Naive thymus-derived CD4-positive, alpha-beta T cell (primary cell): ENCODE data around the gene HAND2. TPM values are rescaled to one million over a fixed set of nuclear protein-coding genes. Genes with fewer than 3 reads are reported as not detected.

Source experiments
- ATAC-seq: fragments of 150-1000 bp; cut with Tn5 transposase; 2 replicates; pipeline ENCODE4 v1.10.0; 2021; ENCODE audit warnings: mild to moderate bottlenecking, moderate library complexity
- CTCF ChIA-PET: fragments of 350-600 bp; sonication (Branson Sonifier 250); formaldehyde crosslinking; loops from one replicate; lab custom pipeline; 2021; ENCODE audit warnings: antibody characterized with exemption; lab: Charles Lee
- POLR2A ChIA-PET: fragments of 350-600 bp; sonication (Branson Sonifier 250); formaldehyde crosslinking; loops from one replicate; lab custom pipeline; 2021; ENCODE audit warnings: antibody characterized with exemption, inconsistent platforms; lab: Charles Lee
- DNase-seq, 9 donors: peaks; one replicate each; pipeline versions ENCODE4 v3.0.0 to v3.0.0-alpha.2; 2020 to 2022; ENCODE audit warnings: mixed read lengths in 1 of 9
- H3K27ac ChIP-seq: one replicate; pipeline ENCODE4 v1.7.0; 2013; ENCODE audit warnings: mild to moderate bottlenecking, low read depth, low read length, moderate library complexity
- H3K27me3 ChIP-seq, 2 donors: one replicate each; pipeline ENCODE4 v1.7.0; 2013; ENCODE audit warnings: low read length in 2 of 2, mild to moderate bottlenecking in 2 of 2, moderate library complexity in 2 of 2; ENCODE audit not compliant: control insufficient read depth in 2 of 2, insufficient read depth in 2 of 2
- H3K36me3 ChIP-seq, 3 experiments: 1 replicate in 2 of 3; 2 replicates in 1 of 3; pipeline ENCODE4 v1.7.0; 2013; ENCODE audit warnings: low read length in 3 of 3, mild to moderate bottlenecking in 3 of 3, moderate library complexity in 1 of 3; ENCODE audit not compliant: insufficient read depth in 3 of 3, control insufficient read depth in 2 of 3
- H3K4me1 ChIP-seq, 2 donors: one replicate each; pipeline ENCODE4 v1.7.0; 2013; ENCODE audit warnings: low read length in 2 of 2, mild to moderate bottlenecking in 2 of 2, moderate library complexity in 1 of 2; ENCODE audit not compliant: control insufficient read depth in 2 of 2, insufficient read depth in 2 of 2
- H3K4me3 ChIP-seq: 2 replicates; pipeline ENCODE4 v1.7.0; 2013; ENCODE audit warnings: mild to moderate bottlenecking, low read length
- H3K9me3 ChIP-seq, 3 experiments: 1 replicate in 2 of 3; 2 replicates in 1 of 3; pipeline ENCODE4 v1.7.0; 2013; ENCODE audit warnings: low read length in 3 of 3; ENCODE audit not compliant: control insufficient read depth in 2 of 3
- H3K27ac Mint-ChIP-seq, 9 donors: one replicate each; pipeline ENCODE4 v1.8.0; 2020 to 2022; ENCODE audit warnings: mixed read lengths in 9 of 9, mild to moderate bottlenecking in 8 of 9, moderate library complexity in 5 of 9, inconsistent platforms in 2 of 9
- H3K27me3 Mint-ChIP-seq, 5 donors: one replicate each; pipeline ENCODE4 v1.8.0; 2021 to 2022; ENCODE audit warnings: mixed read lengths in 5 of 5, mild to moderate bottlenecking in 1 of 5
- H3K36me3 Mint-ChIP-seq, 5 donors: one replicate each; pipeline ENCODE4 v1.8.0; 2020 to 2022; ENCODE audit warnings: mixed read lengths in 5 of 5, mild to moderate bottlenecking in 3 of 5, inconsistent platforms in 1 of 5
- H3K4me1 Mint-ChIP-seq, 7 donors: one replicate each; pipeline ENCODE4 v1.8.0; 2020 to 2022; ENCODE audit warnings: mixed read lengths in 7 of 7, mild to moderate bottlenecking in 3 of 7, inconsistent platforms in 1 of 7
- H3K4me3 Mint-ChIP-seq, 10 donors: one replicate each; pipeline ENCODE4 v1.8.0; 2020 to 2022; ENCODE audit warnings: mild to moderate bottlenecking in 10 of 10, mixed read lengths in 10 of 10, moderate library complexity in 6 of 10, inconsistent platforms in 2 of 10
- H3K9me3 Mint-ChIP-seq, 11 donors: one replicate each; pipeline ENCODE4 v1.8.0; 2020 to 2022; ENCODE audit warnings: mixed read lengths in 11 of 11, mild to moderate bottlenecking in 4 of 11, inconsistent platforms in 1 of 11, moderate library complexity in 1 of 11
- intact Hi-C, 2 donors: fragments of 100-400 bp; cut with micrococcal nuclease; formaldehyde crosslinking; loops; one replicate each; pipeline ENCODE4 v1.15.1; 2023
- polyA plus RNA-seq, 2 donors: library from polyadenylated mRNA; unstranded; fragments of 300-500 nt; fragmentation: Illumina TruSeq; gene quantifications; one replicate each; pipeline ENCODE4 v1.2.3, GENCODE V29; 2021
- total RNA-seq, 6 experiments: library from RNA in 5 of 6; stranded (reverse) in 5 of 6; gene quantifications; 1 replicate in 5 of 6; 2 replicates in 1 of 6; pipeline ENCODE4 v1.2.3 and lab custom pipeline; 2021 to 2026

Gene HAND2
- total and polyA plus RNA-seq, 7 experiments from 2014 or later, result not detected

DNA sequence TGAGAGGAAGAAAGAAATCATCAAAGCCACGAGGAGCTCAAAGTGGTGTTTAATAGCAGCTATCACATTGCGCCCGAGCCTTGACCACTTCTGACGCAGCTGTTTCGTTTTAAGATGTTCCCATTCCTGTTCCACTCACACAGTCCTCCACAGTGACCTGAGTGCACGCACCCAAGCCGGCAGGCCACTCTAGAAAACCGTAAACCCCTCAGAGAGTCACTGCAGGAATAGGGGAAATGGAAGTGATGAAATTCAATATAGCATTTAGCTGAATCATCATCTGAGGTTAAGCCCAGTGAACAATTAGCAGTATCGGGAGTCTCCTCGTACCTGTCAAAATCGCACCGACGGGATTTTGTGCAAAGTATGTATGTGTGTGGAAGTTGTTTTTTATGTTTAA lies 17.9 kb upstream of the HAND2 start:
- ChIA-PET CTCF (no interaction called here), POLR2A (no interaction called here)
- Mint-ChIP-seq H3K27ac (no peak overlapping the region), H3K36me3 (no peaks in the 10 kb centered on the region), H3K4me1 (no peaks in the 10 kb centered on the region), H3K27me3 (peaks cover 42 to 85% (median 71%) of the 10 kb centered on the region in 5 donors), H3K9me3 (peaks cover 0 to 5% (median 2%) of the 10 kb centered on the region in 11 donors), H3K4me3 (no peak overlapping the region)
- intact Hi-C loops, result no loop called here
- H3K27ac ChIP-seq, result no peak overlapping the region
- H3K4me1 ChIP-seq, result no peaks in the 10 kb centered on the region
- H3K36me3 ChIP-seq, result no peaks in the 10 kb centered on the region
- peaks cover 0 to 4% of the 10 kb centered on the region in 2 donors for H3K27me3 ChIP-seq
- DNase-seq, result no peak
- H3K9me3 ChIP-seq, result no peaks in the 10 kb centered on the region
- no peak overlapping the region for H3K4me3 ChIP-seq
- ATAC-seq, result peak; percentile 53

- Mint-ChIP-seq H3K27me3 (peaks cover 39 to 80% (median 73%) of the 10 kb centered on the region in 5 donors), H3K9me3 (peaks cover 0 to 5% (median 2%) of the 10 kb centered on the region in 11 donors), H3K36me3 (no peaks in the 10 kb centered on the region), H3K27ac (no peak overlapping the region), H3K4me3 (no peak overlapping the region), H3K4me1 (no peaks in the 10 kb centered on the region)
- H3K4me1 ChIP-seq, result no peaks in the 10 kb centered on the region
- H3K9me3 ChIP-seq, result no peaks in the 10 kb centered on the region
- no peaks in the 10 kb centered on the region for H3K36me3 ChIP-seq
- H3K27me3 ChIP-seq, result peaks cover 0 to 4% of the 10 kb centered on the region in 2 donors
- CTCF ChIA-PET, result interaction anchor here (0.7 kb wide), 1 partner anchor 14 kb away, joined by 3 read pairs; no protein-coding TSS in a partner anchor
- POLR2A ChIA-PET, result no interaction called here
- DNase-seq, result no peak
- intact Hi-C loops, result no loop called here
- ATAC-seq, result no peak
- no peak overlapping the region for H3K27ac ChIP-seq
- H3K4me3 ChIP-seq, result no peak overlapping the region
Measured at GRCh38 chr4:173546776-173547175, 16.7 kb upstream of the HAND2 start.

- no peak overlapping the region for H3K27ac ChIP-seq
- ChIA-PET CTCF (no interaction called here), POLR2A (no interaction called here)
- H3K4me3 Mint-ChIP-seq, result no peak overlapping the region
- H3K27ac Mint-ChIP-seq, result no peak overlapping the region
- peaks cover 0 to 4% of the 10 kb centered on the region in 2 donors for H3K27me3 ChIP-seq
- H3K36me3 Mint-ChIP-seq, result no peaks in the 10 kb centered on the region
- H3K9me3 ChIP-seq, result no peaks in the 10 kb centered on the region
- intact Hi-C loops, result no loop called here
- no peaks in the 10 kb centered on the region for H3K4me1 ChIP-seq
- H3K9me3 Mint-ChIP-seq, result peaks cover 0 to 2% (median 0%) of the 10 kb centered on the region in 11 donors
- H3K27me3 Mint-ChIP-seq, result peaks cover 43 to 79% (median 74%) of the 10 kb centered on the region in 5 donors
- DNase-seq (no peak), ATAC-seq (no peak)
- H3K4me3 ChIP-seq, result no peak overlapping the region
- no peaks in the 10 kb centered on the region for H3K36me3 ChIP-seq
- H3K4me1 Mint-ChIP-seq, result no peaks in the 10 kb centered on the region
Measured at GRCh38 chr4:173545440-173545839, 15.4 kb upstream of the HAND2 start.

- Histone ChIP-seq H3K36me3 (no peaks in the 10 kb centered on the region), H3K27me3 (peaks cover 8 to 12% of the 10 kb centered on the region in 2 donors), H3K27ac (no peak overlapping the region), H3K4me1 (peaks cover 0 to 10% of the 10 kb centered on the region in 2 donors), H3K9me3 (no peaks in the 10 kb centered on the region), H3K4me3 (no peak overlapping the region)
- Mint-ChIP-seq H3K27me3 (peaks cover 56 to 91% (median 81%) of the 10 kb centered on the region in 5 donors), H3K4me3 (no peak overlapping the region), H3K4me1 (peaks cover 6 to 14% (median 10%) of the 10 kb centered on the region in 7 donors), H3K27ac (no peak overlapping the region), H3K36me3 (no peaks in the 10 kb centered on the region), H3K9me3 (peaks cover 0 to 9% (median 0%) of the 10 kb centered on the region in 11 donors)
- no peak for ATAC-seq
- ChIA-PET CTCF (interaction anchor here (0.9 kb wide), 1 partner anchor 40 kb away, joined by 3 read pairs; no protein-coding TSS in a partner anchor), POLR2A (no interaction called here)
- DNase-seq, result no peak
- intact Hi-C loops, result no loop called here
Measured at GRCh38 chr4:173543266-173543665, 13.2 kb upstream of the HAND2 start.

DNA sequence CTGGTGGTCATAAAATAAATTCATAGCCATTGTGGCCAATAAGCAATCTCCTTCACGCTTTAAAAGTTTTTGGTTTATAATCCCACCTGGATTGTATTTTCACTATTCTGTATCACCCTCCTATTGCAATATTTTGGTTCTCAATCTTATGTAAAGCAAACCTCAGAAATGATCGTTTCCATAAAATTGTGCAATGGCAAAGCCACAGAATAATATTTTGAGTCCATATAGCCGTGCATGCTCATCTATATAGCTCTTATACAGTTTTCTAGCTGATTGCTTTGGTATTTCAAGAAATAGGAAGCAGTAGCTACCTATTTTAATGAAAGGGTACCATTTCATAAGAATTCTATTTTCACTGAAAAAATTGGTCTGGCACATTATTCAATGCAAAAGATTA lies 10.0 kb upstream of the HAND2 start:
- H3K4me3 Mint-ChIP-seq, result peak overlapping the region in 2 of 10 donors; percentile 21 to 91
- ChIA-PET POLR2A (no interaction called here), CTCF (no interaction called here)
- Histone ChIP-seq H3K9me3 (peaks cover 0 to 2% (median 0%) of the 10 kb centered on the region in 3 experiments), H3K27ac (no peak overlapping the region), H3K4me1 (peaks cover 0 to 18% of the 10 kb centered on the region in 2 donors), H3K4me3 (no peak overlapping the region), H3K36me3 (no peaks in the 10 kb centered on the region), H3K27me3 (peaks cover 19 to 41% of the 10 kb centered on the region in 2 donors)
- DNase-seq (no peak), ATAC-seq (no peak)
- peaks cover 6 to 23% (median 10%) of the 10 kb centered on the region in 7 donors for H3K4me1 Mint-ChIP-seq
- H3K27ac Mint-ChIP-seq, result no peak overlapping the region
- H3K9me3 Mint-ChIP-seq, result peaks cover 0 to 37% (median 8%) of the 10 kb centered on the region in 11 donors
- intact Hi-C loops, result loop anchor here in 1 of 2 donors (10.0 kb wide), 1 partner anchor 1725 kb away; the partner anchor contains the start of gene GALNTL6
- peaks cover 0 to 12% (median 0%) of the 10 kb centered on the region in 5 donors for H3K36me3 Mint-ChIP-seq
- peaks cover 72 to 91% (median 76%) of the 10 kb centered on the region in 5 donors for H3K27me3 Mint-ChIP-seq

GRCh38 chr4:173538909-173539445 lies 8.9 kb upstream of the HAND2 start:
- H3K9me3 Mint-ChIP-seq, result peaks cover 0 to 45% (median 10%) of the 10 kb centered on the region in 11 donors
- Histone ChIP-seq H3K4me1 (peaks cover 0 to 18% of the 10 kb centered on the region in 2 donors), H3K9me3 (peaks cover 0 to 2% (median 0%) of the 10 kb centered on the region in 3 experiments), H3K27me3 (peaks cover 19 to 49% of the 10 kb centered on the region in 2 donors), H3K36me3 (no peaks in the 10 kb centered on the region), H3K4me3 (peak overlapping the region; percentile 43), H3K27ac (no peak overlapping the region)
- peaks cover 6 to 23% (median 10%) of the 10 kb centered on the region in 7 donors for H3K4me1 Mint-ChIP-seq
- peaks cover 0 to 12% (median 0%) of the 10 kb centered on the region in 5 donors for H3K36me3 Mint-ChIP-seq
- peak overlapping the region; percentile 57 to 91 (median 82) for H3K4me3 Mint-ChIP-seq
- ATAC-seq (no peak), DNase-seq (no peak)
- H3K27me3 Mint-ChIP-seq, result peaks cover 76 to 92% (median 78%) of the 10 kb centered on the region in 5 donors
- intact Hi-C loops, result loop anchor here in 1 of 2 donors (1.0 to 10.0 kb wide), 2 partner anchors 9 to 1724 kb away; partner anchors contain the start of genes GALNTL6 and HAND2
- ChIA-PET CTCF (no interaction called here), POLR2A (interaction anchor here (0.6 kb wide), 1 partner anchor 113 kb away, joined by 3 read pairs; no protein-coding TSS in a partner anchor)
- H3K27ac Mint-ChIP-seq, result no peak overlapping the region
